ACC112 (cell line): ENCODE results near the gene MAX.
A peak's percentile ranks its signal among the peaks of the same experiment; 100 is the strongest.
"Not testable (repeated sequence)": the region's sequence is repeated elsewhere in the genome, so short reads cannot be mapped to it uniquely, and the experiment has no call there.

Source experiments
- H2AFZ ChIP-seq: fragments of 200-600 bp; sonication (generic); one replicate; pipeline ENCODE4 v1.6.0; 2017; ENCODE audit warnings: antibody characterized with exemption, low read length; ENCODE audit not compliant: unreplicated experiment
- H3K27ac ChIP-seq: fragments of 200-600 bp; sonication (generic); 2 replicates; pipeline ENCODE4 v1.5.1; 2014; ENCODE audit warnings: low read depth, mild to moderate bottlenecking, antibody characterized with exemption, low read length, moderate library complexity
- H3K27me3 ChIP-seq: fragments of 200-600 bp; sonication (generic); 2 replicates; pipeline ENCODE4 v1.6.1; 2014; ENCODE audit warnings: mild to moderate bottlenecking, antibody characterized with exemption, low read length, moderate library complexity, mixed read lengths; ENCODE audit not compliant: insufficient read depth
- H3K36me3 ChIP-seq: fragments of 200-600 bp; sonication (generic); 2 replicates; pipeline ENCODE4 v1.6.1; 2016; ENCODE audit warnings: mild to moderate bottlenecking, antibody characterized with exemption, low read length, moderate library complexity, mixed read lengths; ENCODE audit not compliant: insufficient read depth
- H3K4me1 ChIP-seq: fragments of 200-600 bp; sonication (generic); one replicate; pipeline ENCODE4 v1.6.1; 2016; ENCODE audit warnings: low read length, mixed read lengths; ENCODE audit not compliant: insufficient read depth, unreplicated experiment, control insufficient read depth
- H3K4me3 ChIP-seq: fragments of 200-600 bp; sonication (generic); 2 replicates; pipeline ENCODE4 v1.5.1; 2014; ENCODE audit warnings: mild to moderate bottlenecking, low read depth, low read length
- H3K79me2 ChIP-seq: fragments of 200-600 bp; sonication (generic); one replicate; pipeline ENCODE4 v1.6.0; 2016; ENCODE audit warnings: low read length; ENCODE audit not compliant: control insufficient read depth, unreplicated experiment, insufficient read depth

MAX gene

DNA sequence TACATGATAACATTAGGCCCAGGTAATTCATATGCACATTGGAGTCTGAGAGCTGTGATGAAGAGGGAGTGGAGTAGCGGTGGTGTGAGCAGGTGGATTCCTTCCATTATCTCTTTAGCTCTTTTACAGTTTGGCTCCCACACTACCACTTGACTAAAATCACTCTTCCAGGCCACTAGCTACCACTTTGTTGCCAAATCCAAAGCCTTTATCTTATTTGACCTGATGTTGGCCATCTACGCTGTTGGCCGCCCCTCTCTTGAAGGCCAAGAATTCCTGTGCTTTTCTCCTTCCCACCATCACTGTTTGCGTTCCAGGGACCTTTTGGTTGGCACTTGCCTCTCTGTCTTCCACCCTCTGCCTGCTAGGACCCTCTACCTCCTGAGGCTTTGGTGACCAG, 4.0 kb upstream of the MAX start:
- Histone ChIP-seq H3K27me3 (no peaks in the 10 kb centered on the region), H3K4me1 (peaks cover 4% of the 10 kb centered on the region), H2AFZ (no peak overlapping the region), H3K36me3 (no peaks in the 10 kb centered on the region), H3K79me2 (peaks cover 8% of the 10 kb centered on the region), H3K27ac (no peak overlapping the region), H3K4me3 (no peak overlapping the region)

GRCh38 chr14:65104791-65105190, 2.5 kb upstream of the MAX start:
- Histone ChIP-seq H3K79me2 (peaks cover 22% of the 10 kb centered on the region), H3K27me3 (no peaks in the 10 kb centered on the region), H3K36me3 (no peaks in the 10 kb centered on the region), H3K4me1 (peaks cover 10% of the 10 kb centered on the region), H3K4me3 (no peak overlapping the region), H3K27ac (no peak overlapping the region), H2AFZ (no peak overlapping the region)

DNA sequence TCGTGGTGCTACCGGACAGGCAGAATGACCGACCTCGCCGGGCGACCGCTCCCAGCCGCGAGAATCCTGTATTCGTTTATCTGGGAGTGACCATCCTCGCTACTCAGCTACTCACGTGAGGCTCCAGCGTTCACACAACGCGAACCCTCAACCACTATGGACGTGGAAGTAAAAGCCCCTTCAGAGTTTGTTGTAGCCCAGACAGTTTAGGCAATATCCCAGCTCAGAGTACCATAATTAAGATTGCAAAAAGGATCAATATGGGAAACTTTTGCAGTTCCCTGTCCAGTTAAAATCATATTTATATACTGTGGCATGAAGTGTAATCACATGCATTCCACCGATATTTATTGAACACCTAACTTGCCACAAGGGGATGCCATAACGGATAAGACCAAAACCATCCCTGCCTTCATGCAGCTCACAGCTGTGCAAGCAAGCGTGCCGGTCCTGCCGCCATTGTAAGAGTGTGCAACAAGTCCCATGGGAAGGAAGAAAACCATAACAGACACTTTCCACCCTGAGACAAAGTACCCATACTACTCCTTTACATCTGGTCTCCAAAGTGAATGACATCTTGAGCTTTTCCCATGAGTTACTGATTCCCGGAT, 938 bp upstream of the MAX start:
- Histone ChIP-seq H3K79me2 (peaks cover 36% of the 10 kb centered on the region), H3K4me1 (peaks cover 21% of the 10 kb centered on the region), H3K27ac (peak overlapping the region; percentile 38; the same call in 1 of the 2 replicates), H2AFZ (peak overlapping the region; percentile 90), H3K36me3 (no peaks in the 10 kb centered on the region), H3K4me3 (peak overlapping the region; percentile 82), H3K27me3 (no peaks in the 10 kb centered on the region)

- H3K36me3 ChIP-seq: peaks cover 12% of the 10 kb centered on the region; the same call in 1 of the 2 replicates
- peak overlapping the region; percentile 65 for H2AFZ ChIP-seq
- H3K4me1 ChIP-seq: peaks cover 34% of the 10 kb centered on the region
- H3K4me3 ChIP-seq: peak overlapping the region; percentile 96
- H3K79me2 ChIP-seq: peaks cover 50% of the 10 kb centered on the region
- no peaks in the 10 kb centered on the region for H3K27me3 ChIP-seq
- H3K27ac ChIP-seq: peak overlapping the region; percentile 70
These were observed 481 bp downstream of the MAX start for GRCh38 chr14:65101631-65102440.

DNA sequence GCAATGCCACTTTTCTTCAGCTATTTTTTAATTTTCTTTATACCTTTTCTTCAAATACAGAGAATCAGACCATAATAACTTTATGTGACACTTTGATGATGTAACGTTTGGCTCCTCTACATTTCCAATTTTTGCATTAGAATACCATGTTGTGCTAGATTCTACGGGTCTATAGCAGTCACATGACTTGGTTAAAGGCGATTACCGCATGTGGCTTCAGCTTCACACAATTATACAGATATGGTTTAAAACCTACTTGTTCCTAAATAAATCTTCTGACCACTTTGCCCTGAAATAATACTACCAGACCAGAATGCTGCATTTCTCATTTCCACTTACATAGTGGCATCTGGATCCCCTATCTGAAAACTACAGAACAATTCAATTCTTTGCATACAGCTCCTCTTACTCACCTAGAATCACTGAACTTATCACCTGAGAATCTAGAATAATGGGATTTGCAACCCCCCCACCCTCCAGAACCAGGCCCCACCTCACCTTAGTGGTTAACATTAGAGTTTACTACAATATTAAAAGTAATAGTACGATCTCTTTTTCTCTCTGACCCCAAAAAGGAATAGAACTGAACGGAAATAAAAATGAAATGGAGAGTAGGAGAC, 1.3 kb downstream of the MAX start:
- H3K27me3 ChIP-seq: no peaks in the 10 kb centered on the region
- peaks cover 42% of the 10 kb centered on the region for H3K4me1 ChIP-seq
- H2AFZ ChIP-seq: peak overlapping the region; percentile 57
- H3K36me3 ChIP-seq: peaks cover 15% of the 10 kb centered on the region; the same call in 1 of the 2 replicates
- peak overlapping the region; percentile 96 for H3K4me3 ChIP-seq
- H3K27ac ChIP-seq: peak overlapping the region; percentile 23; the same call in 1 of the 2 replicates
- peaks cover 58% of the 10 kb centered on the region for H3K79me2 ChIP-seq

- Histone ChIP-seq H3K4me1 (peaks cover 45% of the 10 kb centered on the region), H3K4me3 (peak overlapping the region; percentile 75), H3K36me3 (peaks cover 26% of the 10 kb centered on the region), H2AFZ (no peak overlapping the region), H3K27ac (peak overlapping the region; percentile 66), H3K27me3 (no peaks in the 10 kb centered on the region), H3K79me2 (peaks cover 82% of the 10 kb centered on the region)
These were observed 3.7 kb downstream of the MAX start for GRCh38 chr14:65098586-65098985.

DNA sequence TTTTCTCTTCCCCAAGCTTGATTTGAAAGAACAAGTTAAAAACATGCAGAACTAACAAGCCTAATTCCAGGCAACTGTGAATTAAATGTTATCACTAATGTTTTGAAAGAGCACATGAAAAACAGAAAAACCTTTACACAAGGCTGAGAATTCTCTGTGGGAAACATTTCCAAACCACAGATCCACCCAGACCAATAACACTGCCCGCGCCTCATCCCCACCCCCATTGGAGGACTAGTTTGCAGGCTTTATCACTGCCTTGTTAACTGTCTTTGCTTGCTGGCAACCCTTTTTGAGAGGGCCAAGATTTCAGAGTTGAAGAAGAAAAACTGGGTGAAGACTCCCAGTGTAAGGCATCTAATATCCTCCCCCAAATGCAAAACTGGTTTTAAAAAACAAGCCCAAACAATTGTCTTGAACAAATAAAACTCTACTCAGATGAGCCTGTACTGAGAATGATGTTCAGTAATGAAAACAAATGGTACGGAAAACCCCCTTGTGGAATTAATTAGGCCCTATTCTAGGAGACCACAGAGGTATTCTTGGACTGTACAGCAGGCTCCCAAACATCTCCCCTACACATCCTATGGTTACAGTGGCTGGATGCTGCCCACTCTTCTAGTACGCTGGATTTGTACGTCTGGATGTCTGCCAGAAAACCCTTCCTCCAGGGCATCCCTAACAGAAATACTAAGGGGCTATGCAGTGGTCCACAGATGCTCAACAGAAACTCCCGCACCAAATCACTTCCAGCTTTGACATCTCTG, 5.8 kb downstream of the MAX start:
- Histone ChIP-seq H3K79me2 (peaks cover 89% of the 10 kb centered on the region), H3K4me3 (peak overlapping the region; percentile 5; the same call in 1 of the 2 replicates), H3K4me1 (peaks cover 43% of the 10 kb centered on the region), H3K36me3 (peaks cover 43% of the 10 kb centered on the region), H3K27ac (peak overlapping the region; percentile 5; the same call in 1 of the 2 replicates), H3K27me3 (no peaks in the 10 kb centered on the region), H2AFZ (no peak overlapping the region)

GRCh38 chr14:65095633-65096205, 6.6 kb downstream of the MAX start:
- H3K4me3 ChIP-seq: no peak overlapping the region
- no peak overlapping the region for H2AFZ ChIP-seq
- peak overlapping the region; percentile 5; the same call in 1 of the 2 replicates for H3K27ac ChIP-seq
- peaks cover 51% of the 10 kb centered on the region for H3K36me3 ChIP-seq
- H3K4me1 ChIP-seq: peaks cover 42% of the 10 kb centered on the region
- peaks cover 88% of the 10 kb centered on the region for H3K79me2 ChIP-seq
- no peaks in the 10 kb centered on the region for H3K27me3 ChIP-seq

DNA sequence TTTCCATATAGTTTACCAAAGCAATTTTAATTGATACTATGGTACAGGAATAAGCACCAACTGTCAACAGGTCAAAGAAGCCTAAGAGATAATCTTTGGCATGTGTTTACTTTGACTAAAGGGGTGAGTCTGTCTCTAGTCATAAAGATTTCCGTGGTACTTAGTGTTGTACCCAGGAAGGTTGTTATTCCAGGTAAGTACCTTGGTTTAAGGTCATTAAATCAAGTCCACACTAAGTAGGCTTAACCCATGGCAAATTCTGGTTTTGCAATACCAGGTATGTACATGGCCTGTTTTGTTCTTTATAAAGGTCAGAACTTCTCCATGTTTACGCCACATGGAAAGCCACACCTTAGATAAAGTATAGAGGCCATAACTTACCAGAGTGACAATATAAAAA, 10.0 kb downstream of the MAX start:
- no peak overlapping the region for H3K4me3 ChIP-seq
- peaks cover 18% of the 10 kb centered on the region for H3K4me1 ChIP-seq
- H2AFZ ChIP-seq: no peak overlapping the region
- H3K36me3 ChIP-seq: peaks cover 78% of the 10 kb centered on the region
- no peak overlapping the region for H3K27ac ChIP-seq
- H3K79me2 ChIP-seq: peaks cover 78% of the 10 kb centered on the region
- H3K27me3 ChIP-seq: no peaks in the 10 kb centered on the region

- not testable (repeated sequence) for H2AFZ ChIP-seq, H3K27ac ChIP-seq, H3K27me3 ChIP-seq, H3K4me3 ChIP-seq
- Histone ChIP-seq H3K4me1 (peaks cover 11% of the 10 kb centered on the region), H3K36me3 (peaks cover 84% of the 10 kb centered on the region), H3K79me2 (peaks cover 47% of the 10 kb centered on the region)
These were observed 14.5 kb downstream of the MAX start for GRCh38 chr14:65087835-65088234.
